Uterus (tissue), 2 donors: Measurements from ENCODE around the gene UGT1A1.

Source experiments
- CTCF ChIP-seq, 4 experiments: fragments of 200-600 bp in 2 of 4; fragments of 450-650 bp in 2 of 4; sonication (generic) in 2 of 4; IDR thresholded peaks; one replicate each; pipeline ENCODE4 v1.5.1; 2016 to 2019; ENCODE audit warnings: antibody characterized with exemption in 4 of 4, mild to moderate bottlenecking in 2 of 4, moderate library complexity in 1 of 4
- POLR2A ChIP-seq, 2 donors: fragments of 450-650 bp; IDR thresholded peaks; one replicate each; pipeline ENCODE4 v1.6.1; 2016; ENCODE audit warnings: antibody characterized with exemption in 2 of 2, mild to moderate bottlenecking in 1 of 2, moderate library complexity in 1 of 2

GRCh38 chr2:233712611-233713261 is 47.3 kb upstream of the UGT1A1 start, which contains the start of gene UGT1A5:
- TF ChIP-seq CTCF (IDR thresholded peaks at IDR 0.05) (no peak), POLR2A (IDR thresholded peaks at IDR 0.05) (no peak)
